ENCODE measurements around the gene TTLL9.
"Not testable (repeated sequence)": the region's sequence is repeated elsewhere in the genome, so short reads cannot be mapped to it uniquely, and the experiment has no call there.

Gene TTLL9, protein sequence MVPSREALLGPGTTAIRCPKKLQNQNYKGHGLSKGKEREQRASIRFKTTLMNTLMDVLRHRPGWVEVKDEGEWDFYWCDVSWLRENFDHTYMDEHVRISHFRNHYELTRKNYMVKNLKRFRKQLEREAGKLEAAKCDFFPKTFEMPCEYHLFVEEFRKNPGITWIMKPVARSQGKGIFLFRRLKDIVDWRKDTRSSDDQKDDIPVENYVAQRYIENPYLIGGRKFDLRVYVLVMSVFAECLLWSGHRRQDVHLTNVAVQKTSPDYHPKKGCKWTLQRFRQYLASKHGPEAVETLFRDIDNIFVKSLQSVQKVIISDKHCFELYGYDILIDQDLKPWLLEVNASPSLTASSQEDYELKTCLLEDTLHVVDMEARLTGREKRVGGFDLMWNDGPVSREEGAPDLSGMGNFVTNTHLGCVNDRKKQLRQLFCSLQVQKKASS

DNA sequence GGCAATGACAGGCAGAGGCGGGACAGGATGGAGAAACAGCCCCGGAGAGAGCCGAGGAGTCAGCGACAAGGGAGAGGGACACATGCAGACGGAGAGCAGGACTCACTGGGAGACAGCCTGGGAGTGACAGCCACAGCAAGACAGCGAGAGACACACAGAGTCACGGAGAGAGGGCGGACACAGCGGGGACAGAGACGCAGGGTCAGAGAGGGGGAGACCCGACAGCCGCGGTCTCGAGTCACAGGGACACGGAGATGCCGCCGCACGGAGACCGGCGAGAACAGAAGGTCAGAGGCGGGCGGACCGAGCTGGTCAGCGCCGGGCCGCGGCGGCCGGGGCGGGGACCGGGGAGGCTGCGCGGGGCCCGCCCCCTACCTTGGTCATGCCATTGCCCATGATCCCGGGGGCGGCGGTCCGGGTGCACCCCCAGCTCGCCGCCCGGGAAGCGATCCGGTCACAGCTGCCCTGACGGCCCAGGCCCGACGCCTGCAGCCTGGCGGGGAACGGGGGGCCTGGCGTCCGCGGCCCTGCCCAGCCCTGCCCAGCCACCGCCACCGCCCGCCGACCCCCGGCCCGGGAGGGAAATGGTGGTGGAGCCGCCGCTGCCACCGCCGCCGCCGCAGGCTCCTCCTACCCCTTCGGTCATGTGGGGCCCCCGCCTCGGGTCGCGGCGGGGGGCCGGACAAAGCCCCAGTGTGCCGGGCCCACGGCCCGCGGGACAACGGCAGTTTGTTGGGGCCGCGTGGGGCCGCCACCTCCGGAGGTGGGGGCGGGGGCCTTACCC is at the start of gene TTLL9, which contains the start of gene DUSP15:
TTLL9 (plus strand) TSS at position 693 of the 784 bp plus-strand sequence. CDS start 493 bp downstream, outside the sequence.
DUSP15 (minus strand) TSS at position 586 of the 784 bp plus-strand sequence; CDS start at position 396, 190 bp downstream.
- DNase-seq (ENCODE audit: extremely low read depth in 1 of 2, low read depth in 1 of 2) = no peak

DNA sequence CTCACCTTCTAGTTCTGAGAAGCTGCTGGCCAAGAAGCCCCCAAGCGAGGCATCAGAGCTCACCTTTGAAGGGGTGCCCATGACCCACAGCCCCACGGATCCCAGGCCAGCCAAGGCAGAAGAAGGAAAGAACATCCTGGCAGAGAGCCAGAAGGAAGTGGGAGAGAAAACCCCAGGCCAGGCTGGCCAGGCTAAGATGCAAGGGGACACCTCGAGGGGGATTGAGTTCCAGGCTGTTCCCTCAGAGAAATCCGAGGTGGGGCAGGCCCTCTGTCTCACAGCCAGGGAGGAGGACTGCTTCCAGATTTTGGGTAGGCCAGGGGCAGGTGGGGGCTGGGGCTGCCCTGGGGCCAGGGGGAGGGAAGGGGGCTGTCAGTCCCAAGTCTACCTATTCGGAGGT is 49.0 kb upstream of the TTLL9 start:
- no peak for DNase-seq (ENCODE audit: extremely low read depth in 1 of 2, low read depth in 1 of 2)

DNA sequence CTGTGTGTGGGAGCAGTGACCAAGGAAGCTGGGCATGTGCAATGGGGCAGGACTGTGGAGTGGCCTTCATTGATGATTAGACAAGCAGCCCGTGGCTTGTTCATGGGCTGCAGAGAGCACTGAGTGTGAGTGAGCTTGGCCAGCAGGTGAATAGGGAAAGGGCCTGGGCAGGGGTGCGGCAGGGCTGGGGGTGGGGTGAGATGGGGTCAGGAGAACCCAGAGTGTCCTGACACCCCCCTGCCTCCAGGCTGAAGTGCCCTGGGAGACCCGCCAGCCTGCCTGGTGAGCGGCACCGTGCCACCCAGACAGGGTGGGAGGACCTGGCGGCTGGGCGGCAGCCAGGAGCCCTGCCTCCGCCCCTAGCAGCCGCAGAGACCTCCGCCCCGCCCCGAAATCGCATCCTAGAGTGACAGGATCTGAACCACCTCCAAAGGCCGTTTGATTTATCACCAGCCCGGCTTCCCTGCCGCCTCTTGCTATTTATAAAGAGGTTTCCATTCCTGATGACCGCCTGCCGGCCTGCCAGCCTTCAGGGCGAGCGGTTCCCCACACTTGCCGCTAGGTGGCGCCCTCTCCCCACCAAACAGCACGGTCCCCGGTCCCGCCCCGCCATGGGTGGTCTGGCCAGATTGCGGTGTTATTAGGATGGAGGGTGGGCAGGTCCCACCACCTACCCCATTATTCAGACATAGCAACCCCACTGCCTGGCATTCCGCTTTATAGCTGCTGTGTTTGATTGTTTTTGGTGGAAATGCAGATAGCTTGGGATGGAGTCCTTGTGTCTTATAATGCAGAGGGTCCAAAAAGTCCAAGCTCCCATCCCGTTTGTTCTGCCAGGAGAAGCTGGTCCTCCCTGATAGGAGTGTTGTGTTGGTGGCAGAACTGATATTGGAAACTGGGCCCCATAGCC is 47.8 kb upstream of the TTLL9 start:
- DNase-seq (ENCODE audit: extremely low read depth in 1 of 2, low read depth in 1 of 2) = peak in 1 of 2 donors; percentile 40

DNA sequence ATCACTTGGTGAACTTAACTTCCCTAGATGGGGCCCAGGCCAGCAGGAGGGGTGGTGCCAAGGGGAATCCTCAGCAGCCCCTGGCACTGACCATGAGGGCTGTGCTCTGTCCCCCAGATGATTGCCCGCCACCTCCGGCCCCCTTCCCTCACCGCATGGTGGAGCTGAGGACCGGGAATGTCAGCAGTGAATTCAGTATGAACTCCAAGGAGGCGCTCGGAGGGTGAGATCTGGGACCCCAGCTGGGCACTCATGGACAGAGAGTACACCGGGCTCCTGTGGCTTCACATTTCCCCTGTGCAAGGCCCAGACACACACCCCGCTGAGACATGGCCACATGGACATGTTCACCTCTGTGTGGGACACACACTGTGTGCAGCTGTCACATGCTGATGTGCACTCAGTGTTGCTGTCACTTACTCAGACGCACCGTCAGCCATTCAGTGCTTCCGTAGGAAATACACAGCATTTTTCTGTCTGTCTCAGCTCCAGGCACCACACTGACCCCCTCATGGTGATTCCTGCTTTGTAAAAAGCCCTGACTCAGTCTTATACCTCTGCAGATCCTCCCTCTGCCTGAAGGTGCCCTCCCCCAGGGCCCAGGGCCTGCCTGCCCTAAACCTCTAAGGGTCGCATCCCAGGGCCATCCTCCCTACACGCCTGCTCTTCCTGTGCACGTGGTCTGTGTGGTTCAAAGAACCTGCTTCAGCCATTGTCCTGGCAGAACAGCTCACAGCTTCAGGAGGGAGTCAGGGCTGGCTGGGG is 46.9 kb upstream of the TTLL9 start:
- no peak for DNase-seq (ENCODE audit: extremely low read depth in 1 of 2, low read depth in 1 of 2)

DNA sequence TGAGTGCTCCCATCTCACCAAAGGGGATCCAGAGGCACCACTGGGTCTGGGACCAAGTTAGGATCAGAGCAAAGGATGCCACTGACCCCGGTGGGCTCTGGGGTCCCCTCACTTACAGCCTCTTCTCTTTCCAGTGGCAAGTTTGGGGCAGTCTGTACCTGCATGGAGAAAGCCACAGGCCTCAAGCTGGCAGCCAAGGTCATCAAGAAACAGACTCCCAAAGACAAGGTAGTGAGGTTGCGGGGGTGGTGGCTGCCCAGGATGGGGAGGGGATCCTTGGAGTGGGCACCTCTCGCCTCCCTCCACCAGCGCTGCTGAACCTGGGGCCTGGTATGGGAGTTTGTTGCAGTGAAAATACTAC is 46.3 kb upstream of the TTLL9 start:
- no peak for DNase-seq (ENCODE audit: extremely low read depth in 1 of 2, low read depth in 1 of 2)

DNA sequence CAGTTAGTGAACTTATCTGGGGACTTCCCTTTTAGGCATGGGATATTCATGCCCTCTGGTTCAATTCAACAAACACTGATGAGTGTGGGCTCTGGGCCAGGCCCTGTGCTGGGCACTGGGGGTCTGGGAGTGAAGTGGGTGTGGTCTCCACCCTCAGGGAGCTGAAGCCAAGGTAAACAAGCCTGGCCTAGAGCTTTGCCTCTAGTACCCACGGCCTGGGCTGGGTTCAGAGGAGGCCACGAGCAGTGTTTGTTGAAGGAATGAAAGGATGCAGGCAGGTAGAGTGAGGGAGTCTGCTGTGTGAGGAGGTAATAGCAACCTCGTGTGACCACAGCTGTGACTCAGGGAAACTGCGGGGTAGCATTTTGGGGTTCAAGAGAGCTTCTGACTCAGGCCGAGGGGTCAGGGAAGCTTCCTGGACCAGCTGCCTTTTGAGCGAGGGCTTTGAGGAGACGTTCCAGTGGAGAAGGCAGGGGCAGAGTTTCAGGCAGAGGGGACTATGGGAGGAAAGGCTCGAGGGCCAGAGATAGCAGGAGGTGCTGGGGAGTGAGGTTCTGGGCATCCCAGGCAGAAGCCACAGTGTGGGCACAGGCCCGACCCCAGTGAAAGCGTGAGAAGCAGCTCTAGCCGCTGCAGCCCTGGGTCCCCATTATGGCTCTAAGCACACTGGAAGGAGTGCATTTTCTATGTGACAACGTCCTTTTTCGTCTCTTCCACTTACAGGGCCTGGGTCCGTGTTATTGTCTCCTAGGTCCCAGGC is 45.7 kb upstream of the TTLL9 start:
- DNase-seq (ENCODE audit: extremely low read depth in 1 of 2, low read depth in 1 of 2) = no peak

DNA sequence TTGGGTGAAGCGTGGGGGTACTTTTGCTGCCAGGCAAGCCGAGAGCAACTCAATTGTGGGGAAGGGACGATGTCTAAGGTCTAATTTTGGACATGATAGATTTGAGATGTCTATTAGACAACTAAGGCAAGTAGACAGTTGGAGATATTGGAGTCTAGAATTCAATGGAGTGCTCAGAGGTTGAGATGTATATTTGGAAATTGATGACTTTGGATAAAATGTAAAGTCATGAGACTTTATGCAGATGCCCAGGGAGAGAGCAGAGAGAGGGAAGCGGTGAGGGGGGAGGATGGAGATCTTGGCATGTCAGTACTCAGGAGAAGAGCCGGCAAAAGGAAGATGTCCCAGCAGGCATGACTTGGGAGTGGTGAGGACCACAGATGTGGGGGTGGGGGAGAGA is 44.4 kb upstream of the TTLL9 start:
- DNase-seq (ENCODE audit: extremely low read depth in 1 of 2, low read depth in 1 of 2) = no peak

DNA sequence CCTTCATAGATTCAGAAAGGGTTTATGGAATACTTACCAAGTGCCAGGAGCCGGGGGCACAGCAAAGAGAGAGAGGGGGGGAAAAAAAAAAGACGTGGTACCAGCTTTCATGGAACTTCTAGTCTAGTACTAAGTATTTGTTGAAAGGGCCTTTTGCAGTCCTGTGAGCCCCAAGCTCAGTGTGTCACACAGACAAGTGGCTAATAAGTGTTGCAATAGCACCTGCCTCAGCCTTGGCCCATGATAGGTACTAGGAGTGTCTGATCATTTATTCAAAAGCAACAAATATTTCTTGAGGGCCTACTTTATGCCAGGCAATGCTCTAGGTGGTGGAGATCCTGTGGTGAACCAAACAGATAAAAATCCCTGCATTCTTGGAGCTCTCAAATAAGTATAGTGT is 43.4 kb upstream of the TTLL9 start:
- DNase-seq (ENCODE audit: extremely low read depth in 1 of 2, low read depth in 1 of 2) = no peak

DNA sequence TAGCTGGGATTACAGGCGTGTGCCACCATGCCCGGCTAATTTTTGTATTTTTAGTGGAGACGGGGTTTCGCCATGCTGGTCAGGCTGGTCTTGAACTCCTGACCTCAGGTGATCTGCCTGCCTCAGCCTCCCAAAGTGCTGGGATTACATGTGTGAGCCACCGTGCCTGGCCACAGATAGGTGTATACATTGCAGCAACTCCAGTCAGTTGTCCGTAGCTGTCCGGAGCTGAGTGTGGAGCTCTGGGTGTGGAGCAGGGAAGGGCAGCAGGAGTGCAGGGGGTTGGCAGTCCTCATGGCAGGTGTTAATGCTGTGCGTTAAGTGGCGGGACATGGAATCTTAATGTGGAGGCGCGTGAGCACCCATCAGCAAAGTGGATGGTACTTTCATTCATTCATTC is 42.4 kb upstream of the TTLL9 start:
- DNase-seq (ENCODE audit: extremely low read depth in 1 of 2, low read depth in 1 of 2) = not testable (repeated sequence)

DNA sequence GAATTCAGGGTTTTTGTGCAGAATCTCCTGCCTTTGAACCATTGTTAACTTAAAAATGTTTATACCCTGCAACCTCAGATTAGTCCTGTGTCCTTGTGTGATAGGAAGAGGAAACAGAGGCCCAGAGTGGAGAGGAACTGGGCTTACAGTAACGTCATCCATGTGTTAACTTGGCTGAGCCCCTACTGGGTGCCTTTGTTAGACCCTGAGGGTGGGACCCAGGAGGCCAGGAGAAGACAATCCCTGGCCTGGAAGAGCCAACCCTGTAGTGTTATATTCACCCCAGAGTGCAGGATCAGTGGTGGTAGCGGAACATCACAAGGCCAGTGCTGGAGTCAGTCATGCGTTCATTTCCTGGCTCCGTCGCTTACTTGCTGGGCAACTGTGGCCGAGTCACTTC is 40.7 kb upstream of the TTLL9 start:
- no peak for DNase-seq (ENCODE audit: extremely low read depth in 1 of 2, low read depth in 1 of 2)

DNA sequence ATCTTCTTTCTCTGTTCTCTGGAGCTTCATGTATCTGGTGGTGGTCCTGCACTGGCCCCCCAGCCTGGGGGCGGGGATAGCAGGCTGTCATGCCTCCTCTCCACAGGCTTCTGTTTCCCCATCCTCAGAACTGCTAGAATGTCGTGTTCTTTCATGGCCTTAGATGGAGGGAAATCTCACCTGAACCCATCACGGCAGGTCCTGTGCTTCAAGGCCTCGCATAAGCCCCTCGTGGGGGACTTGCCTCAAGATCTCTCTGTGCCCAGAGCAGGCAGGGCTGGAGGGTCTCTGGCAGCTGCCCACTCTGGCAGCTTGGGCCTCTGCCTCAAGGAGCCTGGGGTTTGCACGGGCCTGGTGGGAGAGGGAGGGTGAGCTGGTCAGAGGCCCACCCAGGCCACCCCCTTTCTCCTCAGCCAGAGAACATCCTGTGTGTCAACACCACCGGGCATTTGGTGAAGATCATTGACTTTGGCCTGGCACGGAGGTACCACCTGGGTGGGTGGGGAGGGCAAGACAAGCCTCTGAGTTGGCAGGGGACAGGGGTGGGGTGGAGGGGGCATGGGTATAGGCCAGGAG is 39.9 kb upstream of the TTLL9 start:
- no peak for DNase-seq (ENCODE audit: extremely low read depth in 1 of 2, low read depth in 1 of 2)

DNA sequence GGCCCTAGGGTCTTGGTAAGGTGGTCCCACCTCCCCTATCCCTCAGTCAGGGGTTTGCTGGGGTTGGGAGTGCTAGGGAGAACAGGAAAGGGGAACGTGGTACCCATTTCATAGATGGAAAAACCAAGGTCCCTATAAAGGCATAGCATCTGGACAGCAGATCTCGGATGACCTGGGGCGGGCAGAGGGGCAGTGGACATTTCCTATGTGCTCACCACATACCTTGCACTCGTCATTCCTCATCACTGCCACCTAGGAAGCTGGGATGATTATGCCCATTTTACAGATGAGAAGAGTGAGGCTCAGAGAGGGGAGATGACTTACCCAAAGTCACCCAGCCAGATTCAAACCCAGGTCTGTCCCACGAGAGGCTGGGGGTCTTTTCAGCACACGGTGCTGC is 39.2 kb upstream of the TTLL9 start:
- no peak for DNase-seq (ENCODE audit: extremely low read depth in 1 of 2, low read depth in 1 of 2)

DNA sequence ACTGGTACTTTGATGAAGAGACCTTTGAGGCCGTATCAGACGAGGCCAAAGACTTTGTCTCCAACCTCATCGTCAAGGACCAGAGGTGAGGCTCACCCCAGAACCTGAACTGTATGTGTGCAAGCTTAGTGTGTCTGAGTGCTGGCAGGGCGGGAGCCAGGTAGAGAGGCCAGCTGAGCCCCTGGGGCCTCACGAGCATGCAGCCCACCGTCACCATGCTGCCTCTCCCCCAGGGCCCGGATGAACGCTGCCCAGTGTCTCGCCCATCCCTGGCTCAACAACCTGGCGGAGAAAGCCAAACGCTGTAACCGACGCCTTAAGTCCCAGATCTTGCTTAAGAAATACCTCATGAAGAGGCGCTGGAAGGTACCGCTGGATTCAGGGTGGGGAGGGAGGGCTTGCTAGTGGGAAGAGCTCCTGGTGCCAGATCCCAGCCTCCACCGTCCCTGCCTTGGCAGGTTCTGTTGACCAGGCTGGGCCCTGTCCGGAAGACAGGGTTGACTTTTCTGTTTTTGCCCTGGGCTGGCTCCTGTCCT is 38.6 kb upstream of the TTLL9 start:
- no peak for DNase-seq (ENCODE audit: extremely low read depth in 1 of 2, low read depth in 1 of 2)

DNA sequence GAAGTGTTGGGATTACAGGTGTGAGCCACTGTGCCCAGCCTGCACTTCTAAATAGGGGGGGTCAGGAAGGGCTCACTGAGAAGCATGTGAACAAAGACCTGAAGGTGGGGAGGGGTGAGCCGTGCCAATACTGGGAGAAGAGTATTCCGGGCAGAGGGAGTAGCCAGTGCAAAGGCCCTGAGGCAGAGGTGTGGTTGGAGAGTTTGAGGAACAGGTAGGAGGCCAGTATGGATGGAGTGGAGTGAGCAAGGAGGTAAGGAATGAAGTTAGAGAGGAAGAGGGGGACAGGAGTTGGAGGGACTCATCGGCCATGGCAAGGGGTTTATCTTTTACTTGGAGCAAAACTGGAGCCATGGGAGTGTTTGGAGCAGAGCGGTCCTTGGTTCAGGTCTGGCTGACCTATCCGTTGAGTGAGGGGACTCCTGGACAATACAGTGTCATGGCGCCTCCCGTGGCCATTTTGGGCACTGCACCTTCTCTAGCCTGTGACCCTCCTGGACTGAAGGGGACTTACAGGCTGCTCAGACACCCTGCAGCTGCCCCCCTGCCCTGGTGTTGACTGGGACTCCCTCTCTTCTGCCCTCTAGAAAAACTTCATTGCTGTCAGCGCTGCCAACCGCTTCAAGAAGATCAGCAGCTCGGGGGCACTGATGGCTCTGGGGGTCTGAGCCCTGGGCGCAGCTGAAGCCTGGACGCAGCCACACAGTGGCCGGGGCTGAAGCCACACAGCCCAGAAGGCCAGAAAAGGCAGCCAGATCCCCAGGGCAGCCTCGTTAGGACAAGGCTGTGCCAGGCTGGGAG is 37.1 kb upstream of the TTLL9 start:
- peak in 1 of 2 donors; percentile 47 for DNase-seq (ENCODE audit: extremely low read depth in 1 of 2, low read depth in 1 of 2)

DNA sequence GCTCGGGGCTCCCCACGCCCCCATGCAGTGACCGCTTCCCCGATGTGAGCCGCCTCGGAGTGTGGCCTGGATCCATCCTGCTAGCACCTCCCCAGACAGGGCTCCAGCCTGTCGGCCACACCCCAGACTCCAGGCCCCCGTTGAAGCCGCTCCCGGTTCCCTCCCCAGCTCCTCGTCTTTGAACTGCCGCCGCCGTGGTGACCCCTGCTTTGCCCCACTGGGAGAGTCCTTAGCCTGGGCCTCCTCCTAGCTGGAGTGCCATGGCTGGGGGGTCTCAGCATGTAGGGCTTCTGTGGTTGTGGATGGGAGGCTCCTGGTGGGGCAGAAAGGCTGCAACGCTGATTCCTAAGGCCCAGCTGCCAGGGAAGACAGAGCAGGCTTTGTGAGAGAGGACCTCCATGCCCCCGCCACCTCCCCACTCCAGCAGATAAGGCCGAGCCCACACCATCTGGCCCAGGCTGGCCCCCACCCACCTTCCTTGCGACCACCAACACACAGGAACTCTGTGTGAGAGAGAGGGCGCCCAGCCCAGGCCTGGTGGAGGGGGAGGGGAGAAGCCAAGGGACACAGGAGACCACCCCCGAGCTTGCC is 36.4 kb upstream of the TTLL9 start:
- no peak for DNase-seq (ENCODE audit: extremely low read depth in 1 of 2, low read depth in 1 of 2)

DNA sequence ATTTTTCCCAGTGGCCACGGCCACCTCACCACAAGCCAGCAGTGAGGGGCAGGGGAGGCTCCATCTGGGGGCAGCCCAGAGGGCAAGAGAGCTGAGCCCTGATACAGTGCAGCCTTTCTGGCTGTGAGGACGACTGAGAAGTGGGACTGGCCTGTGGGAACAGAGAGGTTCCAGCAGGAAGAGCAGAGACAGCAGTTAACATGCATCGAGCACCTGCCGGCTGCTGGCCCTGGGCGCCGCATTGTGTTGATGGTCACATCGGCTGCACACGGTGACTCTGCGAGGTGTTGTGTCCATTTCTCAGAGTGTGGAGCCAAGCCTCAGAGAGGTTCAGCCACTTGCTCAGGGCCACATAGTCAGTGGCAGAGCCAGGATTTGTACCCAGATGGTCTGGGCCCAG is 34.9 kb upstream of the TTLL9 start:
- no peak for DNase-seq (ENCODE audit: extremely low read depth in 1 of 2, low read depth in 1 of 2)

DNA sequence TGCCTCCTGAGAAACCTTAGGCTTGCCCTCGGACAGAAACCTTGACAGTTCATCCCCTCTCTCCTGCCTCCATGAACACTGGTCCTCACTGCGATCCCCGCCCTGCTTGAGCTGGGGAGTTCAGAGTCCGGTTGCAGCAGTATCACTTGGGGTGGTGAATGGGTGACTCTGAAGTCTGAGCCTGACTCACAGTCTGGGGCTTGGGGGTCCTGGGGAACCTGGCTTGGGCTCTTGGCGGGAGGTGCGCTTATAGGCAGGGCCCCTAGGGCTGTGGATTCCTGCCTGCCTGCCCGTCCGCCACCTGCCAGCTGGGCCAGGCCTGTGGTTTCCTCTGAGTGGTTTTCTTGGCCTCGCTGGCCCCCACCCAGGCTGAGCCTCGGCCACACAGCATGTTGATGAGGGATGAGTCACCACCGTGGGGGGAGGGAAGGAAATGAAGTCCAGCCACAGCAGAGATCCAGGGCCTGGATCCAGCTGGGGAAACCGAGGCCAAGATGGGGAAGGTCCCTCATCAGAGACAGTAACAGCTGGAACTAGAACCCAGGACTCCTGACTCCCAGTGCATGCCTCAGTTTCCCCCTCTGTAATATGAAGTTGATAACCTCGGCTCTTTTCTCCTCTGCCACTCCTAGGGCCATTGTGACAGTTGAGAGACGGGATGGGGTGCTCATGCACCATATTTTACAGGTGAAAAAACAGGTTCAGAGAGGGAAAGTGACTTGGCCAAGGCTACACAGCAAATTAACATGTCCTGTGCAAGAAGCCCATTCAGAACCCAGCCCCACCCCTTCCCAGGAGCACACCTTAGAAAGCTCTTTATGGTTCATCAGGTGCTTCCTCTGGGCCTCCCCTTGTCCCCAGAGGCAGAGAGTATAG is 34.2 kb upstream of the TTLL9 start:
- peak; percentile 12 to 21 for DNase-seq (ENCODE audit: extremely low read depth in 1 of 2, low read depth in 1 of 2)
